ENCODE results near the gene PACSIN2.
"Not testable (repeated sequence)": the region's sequence is repeated elsewhere in the genome, so short reads cannot be mapped to it uniquely, and the experiment has no call there.

PACSIN2 gene

GRCh38 chr22:42938976-42939375 lies 76.0 kb downstream of the PACSIN2 start:
- H3K36me3 ChIP-seq (ENCODE audit: control insufficient read depth, insufficient read depth, low read length), result no peaks in the 10 kb centered on the region; the same call in none of the 2 replicates
- no peak for TF ChIP-seq CTCF (IDR thresholded peaks at IDR 0.05; ENCODE audit: insufficient read depth, low read length, poor library complexity, severe bottlenecking)
- DNase-seq (ENCODE audit: extremely low read depth, insufficient read length), result no peak
- no peaks in the 10 kb centered on the region for H3K27me3 ChIP-seq (replicated peaks; ENCODE audit: control insufficient read depth, insufficient read depth, low read length)
- H3K4me3 ChIP-seq (replicated peaks; ENCODE audit: low read depth, low read length), result no peak overlapping the region

DNA sequence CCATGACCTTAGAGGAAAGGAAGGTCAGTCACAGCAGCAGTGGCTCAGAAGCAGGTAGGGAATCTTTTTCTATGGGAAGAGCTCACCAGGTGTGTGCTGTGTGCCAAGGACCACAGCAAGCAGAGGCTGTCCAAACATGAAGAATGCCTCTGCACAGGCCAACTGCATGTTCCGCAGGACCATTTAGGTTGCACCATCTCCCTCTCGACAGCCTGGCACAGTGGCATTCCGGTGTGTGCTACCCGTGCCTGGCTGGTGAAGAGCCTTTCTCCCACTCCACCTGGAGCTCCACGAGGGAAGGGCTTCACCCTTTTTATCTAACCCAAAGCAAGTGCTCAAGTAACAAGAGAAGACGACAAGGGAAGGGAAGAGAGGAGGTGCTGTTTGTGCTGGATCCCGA lies 76.5 kb downstream of the PACSIN2 start:
- DNase-seq (ENCODE audit: extremely low read depth, insufficient read length), result no peak
- H3K36me3 ChIP-seq (ENCODE audit: control insufficient read depth, insufficient read depth, low read length), result no peaks in the 10 kb centered on the region; the same call in none of the 2 replicates
- H3K4me3 ChIP-seq (replicated peaks; ENCODE audit: low read depth, low read length), result no peak overlapping the region
- H3K27me3 ChIP-seq (replicated peaks; ENCODE audit: control insufficient read depth, insufficient read depth, low read length), result no peaks in the 10 kb centered on the region
- TF ChIP-seq CTCF (IDR thresholded peaks at IDR 0.05; ENCODE audit: insufficient read depth, low read length, poor library complexity, severe bottlenecking), result no peak

DNA sequence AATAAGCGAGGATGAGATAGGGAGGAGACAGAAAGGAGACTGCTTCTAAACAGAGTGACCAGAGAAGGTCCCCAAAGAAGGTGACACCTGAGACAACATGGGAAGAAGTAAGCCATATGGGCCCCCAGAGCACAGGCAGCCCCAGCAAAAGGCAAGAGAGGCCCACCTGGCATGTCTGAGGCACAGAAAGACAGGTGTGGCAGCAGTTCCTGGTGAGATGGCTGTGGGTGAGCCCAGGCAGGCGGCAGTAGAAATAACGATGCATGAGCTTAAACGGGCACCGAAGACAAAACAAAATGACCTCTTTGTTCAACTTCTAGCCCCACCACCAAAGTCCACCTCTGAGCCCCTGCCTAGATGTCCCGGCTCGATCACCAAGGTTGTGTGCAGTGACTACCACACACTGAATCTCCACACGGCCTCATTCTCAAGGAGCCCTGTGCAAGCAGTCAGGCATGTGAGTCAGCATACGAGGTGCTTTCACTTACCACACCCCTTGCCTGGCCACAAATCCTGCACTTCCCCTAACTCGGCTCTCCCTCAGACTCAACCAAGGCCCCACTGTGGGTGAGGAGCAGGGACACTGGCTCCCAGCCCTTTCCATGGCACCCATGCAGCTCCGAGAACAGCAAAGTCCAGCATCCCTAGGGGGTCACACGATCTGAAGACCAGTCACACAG lies 77.6 kb downstream of the PACSIN2 start:
- no peaks in the 10 kb centered on the region for H3K27me3 ChIP-seq (replicated peaks; ENCODE audit: control insufficient read depth, insufficient read depth, low read length)
- no peak for TF ChIP-seq CTCF (IDR thresholded peaks at IDR 0.05; ENCODE audit: insufficient read depth, low read length, poor library complexity, severe bottlenecking)
- H3K4me3 ChIP-seq (replicated peaks; ENCODE audit: low read depth, low read length), result peak overlapping the region; percentile 18; the same call in 1 of the 2 replicates
- peak; percentile 69 for DNase-seq (ENCODE audit: extremely low read depth, insufficient read length)
- no peaks in the 10 kb centered on the region; the same call in none of the 2 replicates for H3K36me3 ChIP-seq (ENCODE audit: control insufficient read depth, insufficient read depth, low read length)

DNA sequence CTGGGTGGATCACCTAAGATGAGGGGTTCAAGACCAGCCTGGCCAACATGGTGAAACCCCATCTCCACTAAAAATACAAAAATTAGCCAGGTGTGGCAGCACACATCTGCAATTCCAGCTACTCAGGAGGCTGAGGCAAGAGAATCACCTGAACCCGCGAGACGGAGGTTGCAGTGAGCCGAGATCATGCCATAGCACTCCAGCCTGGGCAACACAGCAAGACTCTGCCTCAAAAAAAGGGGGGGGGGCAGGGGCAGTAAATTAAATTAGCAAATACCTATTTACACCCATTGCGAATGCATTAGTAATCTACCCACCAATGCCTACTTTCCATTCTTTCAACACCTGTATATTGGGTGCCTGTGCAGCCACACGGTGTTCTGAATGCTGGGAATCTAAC lies 78.3 kb downstream of the PACSIN2 start:
- DNase-seq (ENCODE audit: extremely low read depth, insufficient read length); H3K4me3 ChIP-seq (replicated peaks; ENCODE audit: low read depth, low read length); H3K36me3 ChIP-seq (ENCODE audit: control insufficient read depth, insufficient read depth, low read length): not testable (repeated sequence)

DNA sequence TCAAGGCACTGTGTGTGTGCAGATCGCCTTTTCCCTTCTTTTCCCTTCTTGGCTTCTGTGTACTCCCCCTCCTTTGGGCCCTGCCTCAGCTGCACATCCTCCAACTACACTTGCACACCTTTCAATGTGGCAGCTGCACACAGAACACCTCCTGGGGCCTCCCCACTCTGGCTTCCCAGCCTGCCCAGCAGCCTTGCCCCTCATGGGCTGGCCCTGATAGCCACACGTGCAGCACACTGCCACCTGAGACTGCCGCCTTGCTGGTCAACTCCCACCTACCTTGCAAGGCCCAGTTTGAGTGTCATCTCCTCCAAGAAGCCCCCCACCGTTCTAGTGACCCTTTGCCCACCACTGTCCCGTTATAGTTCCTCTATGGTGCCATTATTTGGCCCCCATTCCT lies 80.6 kb downstream of the PACSIN2 start:
- TF ChIP-seq CTCF (IDR thresholded peaks at IDR 0.05; ENCODE audit: insufficient read depth, low read length, poor library complexity, severe bottlenecking), result no peak
- Histone ChIP-seq H3K4me3 (replicated peaks; ENCODE audit: low read depth, low read length) (peak overlapping the region; percentile 52), H3K36me3 (ENCODE audit: control insufficient read depth, insufficient read depth, low read length) (no peaks in the 10 kb centered on the region; the same call in none of the 2 replicates)

More for the DNA sequence above, 78.3 kb downstream of the PACSIN2 start:
- not testable (repeated sequence) for H3K27me3 ChIP-seq (replicated peaks; ENCODE audit: control insufficient read depth, insufficient read depth, low read length)

GRCh38 chr22:42933485-42934091 lies 81.4 kb downstream of the PACSIN2 start:
- Histone ChIP-seq H3K27me3 (replicated peaks; ENCODE audit: control insufficient read depth, insufficient read depth, low read length) (no peaks in the 10 kb centered on the region), H3K4me3 (replicated peaks; ENCODE audit: low read depth, low read length) (peak overlapping the region; percentile 52), H3K36me3 (ENCODE audit: control insufficient read depth, insufficient read depth, low read length) (no peaks in the 10 kb centered on the region; the same call in none of the 2 replicates)
- peak; percentile 76 for DNase-seq (ENCODE audit: extremely low read depth, insufficient read length)
- no peak for TF ChIP-seq CTCF (IDR thresholded peaks at IDR 0.05; ENCODE audit: insufficient read depth, low read length, poor library complexity, severe bottlenecking)

More for the DNA sequence above, 80.6 kb downstream of the PACSIN2 start:
- no peak for DNase-seq (ENCODE audit: extremely low read depth, insufficient read length)
- no peaks in the 10 kb centered on the region for H3K27me3 ChIP-seq (replicated peaks; ENCODE audit: control insufficient read depth, insufficient read depth, low read length)
